GM21576 (cell line): ENCODE measurements around the gene PDIA5.
"Not testable (repeated sequence)": the region's sequence is repeated elsewhere in the genome, so short reads cannot be mapped to it uniquely, and the experiment has no call there.

ENCODE experiments used
- ATAC-seq: cut with Tn5 transposase; IDR thresholded peaks from one replicate; pipeline ENCODE4 v1.9.1; 2021; ENCODE audit warnings: mild to moderate bottlenecking, moderate library complexity; ENCODE audit not compliant: unreplicated experiment

The PDIA5 gene

GRCh38 chr3:123141276-123141675, 74.5 kb downstream of the PDIA5 start:
- ATAC-seq, result no peak

- ATAC-seq, result no peak
Measured at GRCh38 chr3:123143669-123144411, 77.0 kb downstream of the PDIA5 start.

GRCh38 chr3:123147754-123148535, 81.1 kb downstream of the PDIA5 start:
- no peak for ATAC-seq

- ATAC-seq, result no peak
Measured at GRCh38 chr3:123148772-123149171, 81.9 kb downstream of the PDIA5 start.

GRCh38 chr3:123149525-123149924, 82.7 kb downstream of the PDIA5 start:
- ATAC-seq, result no peak

GRCh38 chr3:123150449-123151215, 83.8 kb downstream of the PDIA5 start:
- ATAC-seq, result no peak

- ATAC-seq, result no peak
Measured at GRCh38 chr3:123151251-123151705, 84.5 kb downstream of the PDIA5 start.

GRCh38 chr3:123151853-123152420, 85.1 kb downstream of the PDIA5 start:
- ATAC-seq, result not testable (repeated sequence)

- no peak for ATAC-seq
Measured at GRCh38 chr3:123152687-123153086, 85.9 kb downstream of the PDIA5 start.

- ATAC-seq, result no peak
Measured at GRCh38 chr3:123153125-123154019, 86.5 kb downstream of the PDIA5 start.

- no peak for ATAC-seq
Measured at GRCh38 chr3:123154020-123154985, 87.5 kb downstream of the PDIA5 start.

- no peak for ATAC-seq
Measured at GRCh38 chr3:123155471-123156011, 88.7 kb downstream of the PDIA5 start.

GRCh38 chr3:123156276-123156995, 89.6 kb downstream of the PDIA5 start:
- no peak for ATAC-seq

GRCh38 chr3:123157209-123157597, 90.4 kb downstream of the PDIA5 start:
- ATAC-seq, result no peak

GRCh38 chr3:123157598-123158287, 90.9 kb downstream of the PDIA5 start:
- no peak for ATAC-seq

GRCh38 chr3:123158330-123158729, 91.5 kb downstream of the PDIA5 start:
- ATAC-seq, result no peak

- ATAC-seq, result no peak
Measured at GRCh38 chr3:123158899-123159390, 92.1 kb downstream of the PDIA5 start.
